ENCODE results near the gene ZC3H4.

ZC3H4 gene

DNA sequence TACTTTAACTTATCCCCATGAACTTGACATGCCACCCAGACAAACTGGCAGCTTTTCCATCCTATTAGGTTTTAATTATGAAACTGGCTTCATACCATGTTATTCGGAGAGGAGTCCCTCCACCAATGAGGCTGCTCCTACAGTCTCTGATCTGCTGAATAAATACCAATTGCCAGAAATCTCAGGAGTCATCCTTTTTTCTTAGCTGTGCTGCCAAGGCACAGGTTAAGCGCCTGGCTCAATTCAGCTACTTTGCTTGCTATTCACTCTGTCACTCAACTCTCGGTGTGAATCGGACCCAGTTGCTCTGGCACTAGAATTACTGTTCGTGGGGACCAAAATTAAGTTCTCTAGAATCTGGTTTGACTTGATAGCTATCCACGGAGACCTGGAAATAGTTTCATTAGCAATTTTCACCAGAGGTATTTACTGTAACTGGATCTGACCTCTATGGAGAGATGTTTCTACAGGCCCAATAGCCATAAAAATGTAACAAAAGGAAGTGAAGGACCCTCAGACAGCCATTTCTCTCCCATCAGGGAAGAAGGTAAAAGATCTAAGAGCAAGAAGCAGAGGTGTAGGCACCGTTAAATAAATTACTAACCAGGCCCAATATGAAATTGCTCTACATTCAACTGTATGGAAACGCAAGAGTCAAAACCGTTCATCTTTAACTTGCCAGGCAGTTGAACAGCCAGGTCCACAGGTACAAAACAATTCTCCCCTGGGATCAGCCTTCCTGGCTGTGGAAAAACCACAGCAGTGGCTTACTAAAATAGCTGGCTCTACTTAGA, 5.4 kb downstream of the ZC3H4 start:
- TF ChIP-seq, protein P1, sequence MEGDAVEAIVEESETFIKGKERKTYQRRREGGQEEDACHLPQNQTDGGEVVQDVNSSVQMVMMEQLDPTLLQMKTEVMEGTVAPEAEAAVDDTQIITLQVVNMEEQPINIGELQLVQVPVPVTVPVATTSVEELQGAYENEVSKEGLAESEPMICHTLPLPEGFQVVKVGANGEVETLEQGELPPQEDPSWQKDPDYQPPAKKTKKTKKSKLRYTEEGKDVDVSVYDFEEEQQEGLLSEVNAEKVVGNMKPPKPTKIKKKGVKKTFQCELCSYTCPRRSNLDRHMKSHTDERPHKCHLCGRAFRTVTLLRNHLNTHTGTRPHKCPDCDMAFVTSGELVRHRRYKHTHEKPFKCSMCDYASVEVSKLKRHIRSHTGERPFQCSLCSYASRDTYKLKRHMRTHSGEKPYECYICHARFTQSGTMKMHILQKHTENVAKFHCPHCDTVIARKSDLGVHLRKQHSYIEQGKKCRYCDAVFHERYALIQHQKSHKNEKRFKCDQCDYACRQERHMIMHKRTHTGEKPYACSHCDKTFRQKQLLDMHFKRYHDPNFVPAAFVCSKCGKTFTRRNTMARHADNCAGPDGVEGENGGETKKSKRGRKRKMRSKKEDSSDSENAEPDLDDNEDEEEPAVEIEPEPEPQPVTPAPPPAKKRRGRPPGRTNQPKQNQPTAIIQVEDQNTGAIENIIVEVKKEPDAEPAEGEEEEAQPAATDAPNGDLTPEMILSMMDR (IDR thresholded peaks at IDR 0.05; ENCODE audit: low read length) = no peak
- TF ChIP-seq EZH2 (IDR thresholded peaks at IDR 0.05; ENCODE audit: borderline replicate concordance, low read length) = no peak
- peaks cover 70% of the 10 kb centered on the region for H3K79me2 ChIP-seq (ENCODE audit: insufficient read depth, low read length)
- peak overlapping the region; percentile 93 for H3K27ac ChIP-seq (ENCODE audit: low read depth, low read length, poor library complexity, severe bottlenecking)
- H3K9ac ChIP-seq (ENCODE audit: low read length) = peak overlapping the region; percentile 99
- no peak overlapping the region for H2AFZ ChIP-seq (ENCODE audit: low read length)
- H3K9me2 ChIP-seq (ENCODE audit: low read depth, low read length) = no peaks in the 10 kb centered on the region
- peaks cover 48% of the 10 kb centered on the region for H3K4me1 ChIP-seq (ENCODE audit: insufficient read depth, low read length, severe bottlenecking)
- no peaks in the 10 kb centered on the region for H3K27me3 ChIP-seq (ENCODE audit: insufficient read depth, low read length)
- H3F3A ChIP-seq (ENCODE audit: insufficient read depth, low read length) = no peaks in the 10 kb centered on the region
- peaks cover 53% of the 10 kb centered on the region for H3K36me3 ChIP-seq (ENCODE audit: insufficient read depth, low read length)
- no peaks in the 10 kb centered on the region for H4K20me1 ChIP-seq (ENCODE audit: insufficient read depth, low read length)
- H3K9me3 ChIP-seq (ENCODE audit: low read length) = no peaks in the 10 kb centered on the region
- H3K4me2 ChIP-seq (ENCODE audit: low read length) = peak overlapping the region; percentile 86
- peak overlapping the region; percentile 94 for H3K4me3 ChIP-seq (ENCODE audit: low read depth, low read length, poor library complexity, severe bottlenecking)

DNA sequence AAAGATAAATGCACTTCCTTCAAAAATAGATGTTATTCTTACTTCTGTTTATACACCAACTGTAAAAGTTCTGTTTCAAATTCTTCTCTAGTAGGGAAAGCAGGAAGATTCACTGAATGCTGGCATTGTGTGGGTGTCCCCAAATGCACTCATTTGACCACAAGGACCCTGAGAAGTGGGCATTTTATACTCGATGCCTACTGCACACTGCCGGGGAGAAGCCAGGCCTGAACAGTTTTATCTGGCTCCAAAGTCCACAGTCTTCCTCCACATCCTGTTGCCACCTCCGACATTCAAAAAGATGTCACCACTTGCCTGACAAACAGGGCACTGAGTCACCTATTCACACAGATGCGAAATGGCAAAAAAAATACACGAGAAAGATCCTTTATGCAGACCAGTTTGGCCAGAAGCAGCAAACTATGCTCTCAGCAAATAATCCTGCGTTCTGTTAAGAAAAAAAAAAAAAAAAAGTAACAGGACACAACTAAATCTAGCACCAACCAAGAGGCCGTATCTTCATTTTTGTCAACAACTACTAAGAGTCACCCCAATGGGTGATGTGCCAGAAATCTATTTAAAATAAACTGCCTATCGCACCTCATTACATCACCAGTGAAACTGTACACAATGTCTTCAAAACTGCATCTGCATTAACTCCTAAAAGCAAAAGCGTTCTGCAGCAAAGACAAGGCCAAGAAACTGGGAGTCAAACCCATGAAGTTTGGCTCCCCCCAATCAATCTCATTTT, 6.2 kb downstream of the ZC3H4 start:
- TF ChIP-seq, protein P1 (IDR thresholded peaks at IDR 0.05; ENCODE audit: low read length) = no peak
- no peak for TF ChIP-seq EZH2 (IDR thresholded peaks at IDR 0.05; ENCODE audit: borderline replicate concordance, low read length)
- Histone ChIP-seq H4K20me1 (ENCODE audit: insufficient read depth, low read length) (no peaks in the 10 kb centered on the region), H3K4me2 (ENCODE audit: low read length) (peak overlapping the region; percentile 86), H3K9me2 (ENCODE audit: low read depth, low read length) (no peaks in the 10 kb centered on the region), H2AFZ (ENCODE audit: low read length) (no peak overlapping the region), H3K9ac (ENCODE audit: low read length) (peak overlapping the region; percentile 99; the same call in 1 of the 2 replicates), H3K9me3 (ENCODE audit: low read length) (no peaks in the 10 kb centered on the region), H3K27me3 (ENCODE audit: insufficient read depth, low read length) (no peaks in the 10 kb centered on the region), H3K36me3 (ENCODE audit: insufficient read depth, low read length) (peaks cover 59% of the 10 kb centered on the region), H3K79me2 (ENCODE audit: insufficient read depth, low read length) (peaks cover 77% of the 10 kb centered on the region), H3K27ac (ENCODE audit: low read depth, low read length, poor library complexity, severe bottlenecking) (peak overlapping the region; percentile 93), H3K4me1 (ENCODE audit: insufficient read depth, low read length, severe bottlenecking) (peaks cover 48% of the 10 kb centered on the region), H3F3A (ENCODE audit: insufficient read depth, low read length) (no peaks in the 10 kb centered on the region), H3K4me3 (ENCODE audit: low read depth, low read length, poor library complexity, severe bottlenecking) (peak overlapping the region; percentile 94)

DNA sequence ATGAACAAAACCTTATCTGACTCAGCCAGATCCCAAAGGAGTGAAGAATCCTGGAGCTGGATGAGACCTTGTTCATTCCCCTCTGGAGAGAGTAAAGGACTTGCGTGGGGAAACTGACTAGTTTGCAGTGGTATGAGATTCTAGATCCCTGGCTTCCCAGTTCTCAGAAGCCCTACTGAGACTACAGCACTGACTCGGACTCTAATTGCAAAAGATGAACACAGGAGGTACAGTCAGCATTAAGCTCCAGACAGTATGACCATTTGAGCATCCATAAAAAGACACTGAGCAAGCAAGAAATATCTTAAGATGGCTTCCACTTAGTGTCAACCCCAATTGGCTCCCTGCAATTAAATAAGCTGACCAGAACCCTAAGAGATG, 6.8 kb downstream of the ZC3H4 start:
- Histone ChIP-seq H3K4me3 (ENCODE audit: low read depth, low read length, poor library complexity, severe bottlenecking) (peak overlapping the region; percentile 94), H3K27me3 (ENCODE audit: insufficient read depth, low read length) (no peaks in the 10 kb centered on the region), H3K79me2 (ENCODE audit: insufficient read depth, low read length) (peaks cover 81% of the 10 kb centered on the region), H3K4me2 (ENCODE audit: low read length) (peak overlapping the region; percentile 86), H3K27ac (ENCODE audit: low read depth, low read length, poor library complexity, severe bottlenecking) (peak overlapping the region; percentile 93), H3K4me1 (ENCODE audit: insufficient read depth, low read length, severe bottlenecking) (peaks cover 48% of the 10 kb centered on the region), H3K9ac (ENCODE audit: low read length) (peak overlapping the region; percentile 8; the same call in 1 of the 2 replicates), H3K36me3 (ENCODE audit: insufficient read depth, low read length) (peaks cover 62% of the 10 kb centered on the region), H3K9me2 (ENCODE audit: low read depth, low read length) (no peaks in the 10 kb centered on the region), H2AFZ (ENCODE audit: low read length) (no peak overlapping the region), H4K20me1 (ENCODE audit: insufficient read depth, low read length) (no peaks in the 10 kb centered on the region), H3K9me3 (ENCODE audit: low read length) (no peaks in the 10 kb centered on the region), H3F3A (ENCODE audit: insufficient read depth, low read length) (no peaks in the 10 kb centered on the region)
- no peak for TF ChIP-seq EZH2 (IDR thresholded peaks at IDR 0.05; ENCODE audit: borderline replicate concordance, low read length)
- TF ChIP-seq, protein P1 (IDR thresholded peaks at IDR 0.05; ENCODE audit: low read length) = no peak
